Adipose tissue (tissue), 3 donors: ENCODE data around the gene OXLD1. TPM values are rescaled to one million over a fixed set of nuclear protein-coding genes. Genes with fewer than 3 reads are reported as not detected.
A peak's percentile ranks its signal among the peaks of the same experiment; 100 is the strongest.

Source experiments
- H3K27ac ChIP-seq: one replicate; pipeline ENCODE4 v1.5.1; 2013; ENCODE audit warnings: low read depth, low read length
- WGBS, 3 donors: extraction: QIAGEN DNeasy Blood & Tissue Kit; methylation state at CpG; one replicate each; pipeline ENCODE4 v1.1.7; 2013; 5-methylcytosine and 5-hydroxymethylcytosine counted together
- polyA plus RNA-seq, 3 donors: library from polyadenylated mRNA; stranded (reverse); fragments of 200-250 nt; gene quantifications; one replicate each; pipeline ENCODE4 v1.2.3, GENCODE V29; 2013
- donor health status: healthy with polysubstance abuse.
- donor health status: Bipolar disorder and iron deficiency.
- donor health status: healthy.

The OXLD1 gene
- 10 to 100 TPM; 33.5 to 51.2 (median 40.5) TPM for polyA plus RNA-seq

GRCh38 chr17:81666342-81667191, at the start of gene OXLD1, which contains the start of gene CCDC137:
OXLD1 (minus strand) TSS chr17:81666605; CDS start chr17:81666577, 28 bp downstream.
CCDC137 (plus strand) TSS chr17:81666737; CDS start chr17:81666767, 30 bp downstream.
- 0 to 1% (median 0%) methylated on average over 88 to 96 of the region's 96 CpGs for WGBS, 3 donors
- peak within 1 kb of the TSS; percentile 29 for H3K27ac ChIP-seq

GRCh38 chr17:81715107-81715871, 48.9 kb upstream of the OXLD1 start:
- 88 to 94% (median 90%) methylated on average over 32 of the region's 32 CpGs for WGBS, 3 donors
- no peak overlapping the region for H3K27ac ChIP-seq

GRCh38 chr17:81714412-81715106, 48.2 kb upstream of the OXLD1 start:
- WGBS, 3 donors = 88 to 96% (median 94%) methylated on average over 39 of the region's 39 CpGs
- no peak overlapping the region for H3K27ac ChIP-seq

GRCh38 chr17:81713556-81714411, 47.4 kb upstream of the OXLD1 start:
- WGBS, 3 donors = 30 to 69% (median 60%) methylated on average over 35 to 36 of the region's 36 CpGs

DNA sequence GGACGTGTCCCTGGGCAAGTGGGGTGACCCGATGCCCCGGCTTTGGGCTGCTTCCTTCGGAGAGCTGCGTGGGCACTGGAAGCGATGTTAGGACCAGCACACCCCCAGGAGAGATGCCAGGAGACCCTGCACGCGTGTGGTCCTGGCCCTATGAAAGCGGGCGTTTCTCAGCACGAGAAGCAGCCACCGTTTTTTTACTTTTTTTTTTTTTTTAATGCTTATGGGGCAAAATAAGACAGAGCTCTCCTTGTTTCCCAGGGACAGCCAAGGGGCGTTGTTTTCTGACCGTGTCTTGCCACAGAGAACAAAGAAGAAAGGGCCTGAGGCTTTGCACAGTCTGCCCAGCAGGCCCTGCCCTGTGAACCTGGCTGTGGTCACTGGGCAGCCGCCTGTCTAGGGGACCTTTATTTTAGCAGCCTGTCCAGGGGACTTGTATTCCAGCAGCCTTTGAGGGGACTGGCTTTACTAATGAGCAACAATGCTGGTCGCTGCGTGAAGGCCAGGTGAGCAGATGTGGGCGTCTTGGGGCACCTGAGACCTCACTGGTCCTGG, 46.7 kb upstream of the OXLD1 start:
- no peak overlapping the region for H3K27ac ChIP-seq
- WGBS, 3 donors = 14 to 49% (median 40%) methylated on average over 18 of the region's 18 CpGs

More at GRCh38 chr17:81713556-81714411, 47.4 kb upstream of the OXLD1 start:
- no peak overlapping the region for H3K27ac ChIP-seq

- 1 to 4% (median 3%) methylated on average over 37 to 41 of the region's 41 CpGs for WGBS, 3 donors
- no peak overlapping the region for H3K27ac ChIP-seq
These were observed 46.1 kb upstream of the OXLD1 start for GRCh38 chr17:81712468-81713003.

- 0 to 1% (median 0%) methylated on average over 75 to 87 of the region's 89 CpGs for whole genome bisulfite sequencing, 3 donors
- H3K27ac ChIP-seq = no peak within 1 kb of the TSS
These were observed 45.5 kb upstream of the OXLD1 start, which contains the start of gene SLC25A10 for GRCh38 chr17:81711814-81712467. SLC25A10 (plus strand) TSS chr17:81712284; CDS start chr17:81712427, 143 bp downstream.

DNA sequence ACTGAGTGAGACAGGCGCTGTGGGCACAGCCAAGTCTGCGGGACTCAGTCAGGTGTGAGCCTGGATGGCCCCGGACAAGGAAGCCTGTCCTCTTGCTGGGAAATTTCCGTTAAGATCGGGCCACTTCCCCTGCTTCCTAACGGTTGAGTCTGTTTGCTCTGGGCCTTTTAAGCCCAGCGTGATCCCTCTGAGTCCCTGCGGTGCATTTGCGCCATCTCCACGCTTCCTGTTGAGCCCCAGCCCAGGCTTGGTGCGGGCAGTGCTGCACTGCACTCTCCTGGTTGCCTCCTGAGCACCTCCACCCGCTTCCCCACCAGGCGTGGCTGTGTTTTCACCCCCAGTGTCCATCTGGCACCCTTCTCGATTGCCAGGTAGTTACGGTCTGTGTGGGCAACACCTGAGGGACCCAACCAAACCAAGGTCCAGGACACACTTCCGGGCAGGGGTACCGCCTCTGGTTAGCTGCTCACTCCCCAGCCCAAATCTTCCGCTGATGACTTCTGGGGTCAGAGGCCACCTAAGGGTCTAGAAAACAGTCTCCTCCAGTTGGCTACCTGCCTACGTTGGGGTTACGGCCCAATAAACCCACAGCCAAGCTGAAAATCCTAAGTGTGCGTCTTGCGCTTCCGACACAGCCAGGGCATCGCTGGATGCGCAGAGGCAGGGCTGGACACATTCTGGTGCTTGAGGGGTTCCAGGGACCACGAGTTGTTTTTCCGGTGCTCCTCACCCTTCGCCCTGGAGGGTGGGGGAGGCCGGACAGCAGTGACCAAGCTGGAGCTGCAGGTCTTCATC, 44.3 kb upstream of the OXLD1 start:
- WGBS, 3 donors = 10 to 31% (median 10%) methylated on average over 29 of the region's 29 CpGs
- no peak overlapping the region for H3K27ac ChIP-seq

- no peak overlapping the region for H3K27ac ChIP-seq
These were observed 42.4 kb upstream of the OXLD1 start for GRCh38 chr17:81708739-81709185.

DNA sequence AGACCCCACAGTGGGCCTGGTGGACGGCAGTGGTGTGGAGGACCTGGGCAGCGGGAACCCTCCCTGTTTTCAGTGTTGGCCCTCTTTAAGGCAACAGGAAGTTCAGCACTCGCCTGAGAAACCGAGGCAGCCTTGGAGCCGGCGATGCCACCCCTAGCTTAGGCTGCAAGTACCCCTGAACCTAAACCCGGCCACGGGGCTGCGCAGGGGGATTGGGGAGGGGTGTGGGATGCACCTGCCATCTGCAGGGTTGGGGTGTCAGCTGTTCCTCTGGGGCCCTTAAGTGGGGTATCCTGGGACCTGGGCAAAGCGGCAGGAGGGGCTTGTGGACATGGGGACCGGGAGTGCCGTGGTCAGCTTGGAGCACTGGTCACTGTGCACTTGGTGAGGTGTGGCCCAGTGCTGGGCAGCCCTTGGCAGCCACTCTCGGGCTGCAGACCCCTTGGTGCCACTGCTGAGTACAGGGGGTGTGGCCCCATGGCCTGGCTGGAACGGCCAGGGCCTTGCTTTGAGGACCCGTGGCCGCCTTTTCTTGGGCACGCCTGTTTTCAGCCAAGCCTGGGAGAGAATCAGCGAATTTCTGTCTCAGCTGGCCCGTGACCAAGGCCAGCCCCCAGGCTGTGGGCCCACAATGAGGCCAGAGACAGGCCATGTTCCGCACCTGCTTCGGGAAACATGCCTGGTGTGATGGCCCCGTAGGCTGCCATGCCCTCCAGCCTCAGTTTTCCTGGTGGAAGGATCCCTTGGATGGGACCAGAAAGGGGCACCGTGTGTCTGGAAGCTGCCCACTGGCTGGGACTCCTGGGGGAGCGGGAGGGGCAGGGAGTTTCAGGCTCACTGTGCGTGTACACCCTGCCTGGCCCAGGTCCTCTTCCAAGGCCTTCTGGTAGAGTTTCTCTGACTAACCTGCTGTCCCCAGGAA, 41.6 kb upstream of the OXLD1 start:
- H3K27ac ChIP-seq = no peak overlapping the region
- 80 to 87% (median 85%) methylated on average over 25 of the region's 25 CpGs for WGBS, 3 donors

More at GRCh38 chr17:81708739-81709185, 42.4 kb upstream of the OXLD1 start:
- WGBS, 3 donors = 79 to 90% (median 88%) methylated on average over 15 to 17 of the region's 17 CpGs

DNA sequence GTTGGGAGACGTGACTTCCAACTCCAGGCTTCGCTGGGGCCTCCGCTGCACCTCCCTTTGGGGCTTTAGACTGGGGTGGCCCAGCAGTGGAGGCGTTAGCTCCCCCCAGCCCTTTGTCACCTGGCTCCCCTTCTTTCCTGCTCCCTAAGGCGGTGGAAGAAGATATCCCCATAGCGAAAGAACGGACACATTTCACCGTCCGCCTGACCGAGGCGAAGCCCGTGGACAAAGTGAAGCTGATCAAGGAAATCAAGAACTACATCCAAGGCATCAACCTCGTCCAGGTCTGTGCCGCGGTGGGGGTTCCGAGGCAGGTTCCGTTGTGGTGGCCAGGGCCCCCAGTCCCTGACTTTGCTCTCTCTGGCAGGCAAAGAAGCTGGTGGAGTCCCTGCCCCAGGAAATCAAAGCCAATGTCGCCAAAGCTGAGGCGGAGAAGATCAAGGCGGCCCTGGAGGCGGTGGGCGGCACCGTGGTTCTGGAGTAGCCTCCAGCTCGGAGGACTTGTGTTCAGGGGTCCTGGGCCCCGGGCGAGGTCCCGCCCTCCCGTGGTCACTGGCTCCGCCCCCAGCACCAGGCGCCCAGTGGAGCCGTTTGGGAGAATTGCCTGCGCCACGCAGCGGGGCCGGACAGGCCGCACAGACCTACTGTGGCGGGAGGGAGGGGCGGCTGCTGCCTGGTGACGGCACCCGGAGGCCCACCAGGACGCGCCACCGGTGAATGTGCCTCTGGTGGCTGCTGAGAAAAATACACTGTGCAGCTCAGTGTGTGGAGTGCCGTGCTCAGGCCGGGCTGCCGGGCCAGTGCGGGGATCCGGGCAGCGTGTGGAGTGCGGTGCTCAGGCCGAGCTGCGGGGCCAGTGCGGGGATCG, 40.6 kb upstream of the OXLD1 start:
- H3K27ac ChIP-seq = no peak overlapping the region
- WGBS, 3 donors = 91 to 93% (median 92%) methylated on average over 54 of the region's 54 CpGs

DNA sequence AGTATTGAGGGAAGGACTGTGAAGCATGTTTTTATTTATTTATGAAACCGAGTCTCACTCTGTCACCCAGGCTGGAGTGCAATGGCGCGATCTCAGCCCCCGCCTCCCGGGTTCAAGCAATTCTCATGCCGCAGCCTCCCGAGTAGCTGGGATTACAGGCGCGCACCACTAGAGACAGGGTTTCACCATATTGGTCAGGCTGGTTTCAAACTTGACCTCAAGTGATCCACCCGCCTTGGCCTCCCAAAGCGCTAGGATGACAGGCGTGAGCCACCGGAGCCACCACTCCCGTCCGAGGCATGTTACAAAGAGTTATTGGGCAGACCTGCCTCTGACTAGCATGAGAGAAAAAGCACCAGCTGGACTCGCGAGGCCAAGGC, 39.8 kb upstream of the OXLD1 start:
- H3K27ac ChIP-seq = no peak overlapping the region
- 91 to 95% (median 94%) methylated on average over 17 of the region's 17 CpGs for WGBS, 3 donors

- 92 to 95% (median 94%) methylated on average over 30 of the region's 30 CpGs for WGBS, 3 donors
- H3K27ac ChIP-seq = no peak overlapping the region
These were observed 39.3 kb upstream of the OXLD1 start for GRCh38 chr17:81705518-81706231.
